Thyroid gland (tissue), 4 donors: Measurements from ENCODE around the gene EFCAB13.

ENCODE experiments used
- CTCF ChIP-seq, 6 experiments: fragments of 200-600 bp in 3 of 6; fragments of 450-650 bp in 3 of 6; sonication (generic) in 3 of 6; IDR thresholded peaks; one replicate each; pipeline ENCODE4 v1.5.1; 2016 to 2019; ENCODE audit warnings: antibody characterized with exemption in 6 of 6, mild to moderate bottlenecking in 2 of 6, inconsistent platforms in 1 of 6, moderate library complexity in 1 of 6
- POLR2A ChIP-seq, 2 donors: fragments of 450-650 bp; IDR thresholded peaks; one replicate each; pipeline ENCODE4 v1.6.1; 2017; ENCODE audit warnings: antibody characterized with exemption in 2 of 2, mild to moderate bottlenecking in 2 of 2, moderate library complexity in 1 of 2

DNA sequence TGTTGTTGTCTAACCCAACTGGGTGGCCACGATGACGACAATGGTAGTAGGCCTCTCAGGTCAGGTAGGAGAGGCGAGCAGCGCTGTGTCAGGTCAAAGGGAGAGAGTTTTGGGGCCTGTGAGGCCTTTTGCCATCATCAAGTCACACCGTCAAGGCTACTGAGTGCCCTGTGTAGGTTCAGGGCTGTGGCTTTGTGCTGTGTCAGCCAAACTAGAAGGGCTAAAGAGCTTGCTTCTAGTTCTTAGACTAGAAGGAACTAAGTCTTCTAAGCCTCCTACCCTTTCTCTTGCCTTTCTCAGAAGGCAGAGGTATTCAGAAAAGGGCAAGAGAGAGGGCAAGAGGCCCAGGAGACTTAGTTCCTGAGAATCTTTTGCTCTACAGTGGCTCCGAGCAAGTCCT, 25.0 kb upstream of the EFCAB13 start:
- TF ChIP-seq CTCF (IDR thresholded peaks at IDR 0.05) (no peak), POLR2A (IDR thresholded peaks at IDR 0.05) (no peak)
